ENCODE results near the gene MEGF6. TPM values are rescaled to one million over a fixed set of nuclear protein-coding genes. Genes with fewer than 3 reads are reported as not detected.

MEGF6 gene, protein sequence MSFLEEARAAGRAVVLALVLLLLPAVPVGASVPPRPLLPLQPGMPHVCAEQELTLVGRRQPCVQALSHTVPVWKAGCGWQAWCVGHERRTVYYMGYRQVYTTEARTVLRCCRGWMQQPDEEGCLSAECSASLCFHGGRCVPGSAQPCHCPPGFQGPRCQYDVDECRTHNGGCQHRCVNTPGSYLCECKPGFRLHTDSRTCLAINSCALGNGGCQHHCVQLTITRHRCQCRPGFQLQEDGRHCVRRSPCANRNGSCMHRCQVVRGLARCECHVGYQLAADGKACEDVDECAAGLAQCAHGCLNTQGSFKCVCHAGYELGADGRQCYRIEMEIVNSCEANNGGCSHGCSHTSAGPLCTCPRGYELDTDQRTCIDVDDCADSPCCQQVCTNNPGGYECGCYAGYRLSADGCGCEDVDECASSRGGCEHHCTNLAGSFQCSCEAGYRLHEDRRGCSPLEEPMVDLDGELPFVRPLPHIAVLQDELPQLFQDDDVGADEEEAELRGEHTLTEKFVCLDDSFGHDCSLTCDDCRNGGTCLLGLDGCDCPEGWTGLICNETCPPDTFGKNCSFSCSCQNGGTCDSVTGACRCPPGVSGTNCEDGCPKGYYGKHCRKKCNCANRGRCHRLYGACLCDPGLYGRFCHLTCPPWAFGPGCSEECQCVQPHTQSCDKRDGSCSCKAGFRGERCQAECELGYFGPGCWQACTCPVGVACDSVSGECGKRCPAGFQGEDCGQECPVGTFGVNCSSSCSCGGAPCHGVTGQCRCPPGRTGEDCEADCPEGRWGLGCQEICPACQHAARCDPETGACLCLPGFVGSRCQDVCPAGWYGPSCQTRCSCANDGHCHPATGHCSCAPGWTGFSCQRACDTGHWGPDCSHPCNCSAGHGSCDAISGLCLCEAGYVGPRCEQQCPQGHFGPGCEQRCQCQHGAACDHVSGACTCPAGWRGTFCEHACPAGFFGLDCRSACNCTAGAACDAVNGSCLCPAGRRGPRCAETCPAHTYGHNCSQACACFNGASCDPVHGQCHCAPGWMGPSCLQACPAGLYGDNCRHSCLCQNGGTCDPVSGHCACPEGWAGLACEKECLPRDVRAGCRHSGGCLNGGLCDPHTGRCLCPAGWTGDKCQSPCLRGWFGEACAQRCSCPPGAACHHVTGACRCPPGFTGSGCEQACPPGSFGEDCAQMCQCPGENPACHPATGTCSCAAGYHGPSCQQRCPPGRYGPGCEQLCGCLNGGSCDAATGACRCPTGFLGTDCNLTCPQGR (N-terminal part only)
- total RNA-seq = 10 to 100 TPM in 2 of 4 donors, 1 to 10 TPM in 2; 4.1 to 27.1 (median 11.4) TPM

DNA sequence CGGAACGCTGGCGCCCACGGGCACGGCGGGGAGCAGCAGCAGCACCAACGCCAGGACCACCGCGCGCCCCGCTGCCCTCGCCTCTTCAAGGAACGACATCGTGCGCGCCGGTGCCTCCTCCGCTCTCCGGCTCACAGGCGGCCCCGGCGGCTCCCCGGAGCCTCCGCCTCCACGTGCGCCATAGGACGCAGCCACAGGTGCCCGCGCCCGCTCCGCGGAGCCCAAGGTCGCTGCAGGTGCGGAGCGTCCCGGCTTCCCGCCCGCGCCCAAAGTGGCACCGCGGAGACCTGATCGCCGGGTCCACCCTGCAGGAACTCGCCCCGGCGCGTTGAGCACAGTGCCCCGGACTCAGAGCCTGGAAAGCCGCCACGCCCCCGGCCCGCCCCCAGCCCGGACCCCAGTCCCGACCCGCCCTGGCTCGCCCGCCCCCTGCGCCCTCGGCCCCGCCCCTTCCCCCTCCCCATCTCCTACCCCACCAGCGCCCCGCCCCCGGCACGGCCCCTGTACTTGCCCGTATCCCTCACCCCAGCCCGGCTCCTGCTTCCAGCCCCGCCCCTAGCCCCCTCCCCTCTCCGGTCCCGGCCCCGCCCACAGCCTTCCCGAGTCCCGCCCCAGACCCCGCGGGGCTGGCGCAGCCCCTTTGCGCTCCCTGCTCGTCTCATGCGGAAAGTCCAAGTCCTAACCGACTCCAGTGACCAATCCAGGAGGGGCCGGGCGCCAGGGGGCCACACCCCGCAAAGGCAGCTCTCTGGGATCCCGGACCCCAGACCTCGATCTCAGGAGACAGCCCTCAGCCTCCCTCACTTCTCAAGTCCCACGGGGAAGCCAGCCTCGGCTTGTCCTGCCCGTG lies at the start of gene MEGF6:
Gene MEGF6, minus strand, starts transcription at position 339 of the 850 bp plus-strand sequence. Its CDS starts 240 bp downstream, at position 99.
- intact Hi-C loops (cut with DNase I; ENCODE audit: low total_unique reads) (no loop called here), in situ Hi-C loops (cut with MboI; ENCODE audit: low pct_ligation_motif_present in 1 of 4, low pct_unique_long_range_greater_than_20kb in 1 of 4, low sequenced_read_pairs in 3 of 4) (no loop called here)
- peak within 1 kb of the TSS in 3 of 4 donors; percentile 25 to 44 (median 40) for H3K4me3 ChIP-seq
- no peak within 1 kb of the TSS for H3K27ac ChIP-seq
- H3K27me3 ChIP-seq = peaks cover 51% of the 10 kb centered on the region
- DNase-seq = peak; percentile 66
- no peaks in the 10 kb centered on the region for H3K36me3 ChIP-seq
- peaks cover 11 to 19% (median 15%) of the 10 kb centered on the region in 4 donors for H3K4me1 ChIP-seq
- no peaks in the 10 kb centered on the region for H3K9me3 ChIP-seq
- whole genome bisulfite sequencing, 2 donors (ENCODE audit: low coverage in 1 of 2) = 1% methylated on average over 49 of the region's 87 CpGs; no CpG with 5 or more reads in 1 of the 2 donors
- TF ChIP-seq POLR2A (IDR thresholded peaks at IDR 0.05) (no peak), EP300 (IDR thresholded peaks at IDR 0.05; ENCODE audit: low read depth) (no peak), POLR2AphosphoS5 (IDR thresholded peaks at IDR 0.05) (no peak)
- TF ChIP-seq, protein P1, sequence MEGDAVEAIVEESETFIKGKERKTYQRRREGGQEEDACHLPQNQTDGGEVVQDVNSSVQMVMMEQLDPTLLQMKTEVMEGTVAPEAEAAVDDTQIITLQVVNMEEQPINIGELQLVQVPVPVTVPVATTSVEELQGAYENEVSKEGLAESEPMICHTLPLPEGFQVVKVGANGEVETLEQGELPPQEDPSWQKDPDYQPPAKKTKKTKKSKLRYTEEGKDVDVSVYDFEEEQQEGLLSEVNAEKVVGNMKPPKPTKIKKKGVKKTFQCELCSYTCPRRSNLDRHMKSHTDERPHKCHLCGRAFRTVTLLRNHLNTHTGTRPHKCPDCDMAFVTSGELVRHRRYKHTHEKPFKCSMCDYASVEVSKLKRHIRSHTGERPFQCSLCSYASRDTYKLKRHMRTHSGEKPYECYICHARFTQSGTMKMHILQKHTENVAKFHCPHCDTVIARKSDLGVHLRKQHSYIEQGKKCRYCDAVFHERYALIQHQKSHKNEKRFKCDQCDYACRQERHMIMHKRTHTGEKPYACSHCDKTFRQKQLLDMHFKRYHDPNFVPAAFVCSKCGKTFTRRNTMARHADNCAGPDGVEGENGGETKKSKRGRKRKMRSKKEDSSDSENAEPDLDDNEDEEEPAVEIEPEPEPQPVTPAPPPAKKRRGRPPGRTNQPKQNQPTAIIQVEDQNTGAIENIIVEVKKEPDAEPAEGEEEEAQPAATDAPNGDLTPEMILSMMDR (IDR thresholded peaks at IDR 0.05) = no peak

GRCh38 chr1:3660704-3661103 lies 49.4 kb upstream of the MEGF6 start:
- H3K27ac ChIP-seq = no peak overlapping the region
- peaks cover 60% of the 10 kb centered on the region for H3K27me3 ChIP-seq
- intact Hi-C loops (cut with DNase I; ENCODE audit: low total_unique reads) = no loop called here
- no peak for DNase-seq
- no peak overlapping the region for H3K4me3 ChIP-seq
- H3K36me3 ChIP-seq = no peaks in the 10 kb centered on the region
- H3K9me3 ChIP-seq = no peaks in the 10 kb centered on the region
- TF ChIP-seq POLR2A (IDR thresholded peaks at IDR 0.05) (no peak), EP300 (IDR thresholded peaks at IDR 0.05; ENCODE audit: low read depth) (no peak), POLR2AphosphoS5 (IDR thresholded peaks at IDR 0.05) (no peak)
- TF ChIP-seq, protein P1 (IDR thresholded peaks at IDR 0.05) = no peak
- 70 to 86% methylated on average over 2 of the region's 2 CpGs for WGBS, 2 donors (ENCODE audit: low coverage in 1 of 2)
- H3K4me1 ChIP-seq = no peaks in the 10 kb centered on the region
- in situ Hi-C loops (cut with MboI; ENCODE audit: low pct_ligation_motif_present in 1 of 4, low pct_unique_long_range_greater_than_20kb in 1 of 4, low sequenced_read_pairs in 3 of 4) = no loop called here

- in situ Hi-C loops (cut with MboI; ENCODE audit: low pct_ligation_motif_present in 1 of 4, low pct_unique_long_range_greater_than_20kb in 1 of 4, low sequenced_read_pairs in 3 of 4) (no loop called here), intact Hi-C loops (cut with DNase I; ENCODE audit: low total_unique reads) (no loop called here)
- WGBS, 2 donors (ENCODE audit: low coverage in 1 of 2) = 83 to 90% methylated on average over 2 to 15 of the region's 15 CpGs
- H3K4me3 ChIP-seq = no peak overlapping the region
- no peak for DNase-seq
- H3K9me3 ChIP-seq = no peaks in the 10 kb centered on the region
- H3K36me3 ChIP-seq = no peaks in the 10 kb centered on the region
- H3K4me1 ChIP-seq = no peaks in the 10 kb centered on the region
- no peak overlapping the region for H3K27ac ChIP-seq
- no peak for TF ChIP-seq EP300 (IDR thresholded peaks at IDR 0.05; ENCODE audit: low read depth)
- TF ChIP-seq POLR2AphosphoS5 (IDR thresholded peaks at IDR 0.05) = no peak
- TF ChIP-seq POLR2A (IDR thresholded peaks at IDR 0.05) = no peak
- TF ChIP-seq, protein P1 (IDR thresholded peaks at IDR 0.05) = no peak
- H3K27me3 ChIP-seq = peaks cover 69% of the 10 kb centered on the region
Measured at GRCh38 chr1:3659093-3659492, 47.8 kb upstream of the MEGF6 start.
